ENCODE results near the gene PMM1.

GRCh38 chr22:41535244-41535643 lies 54.4 kb downstream of the PMM1 start:
- TF ChIP-seq CTCF (IDR thresholded peaks at IDR 0.05; ENCODE audit: insufficient read depth, low read length, poor library complexity, severe bottlenecking) (no peak), EZH2phosphoT487 (conservative IDR thresholded peaks at IDR 0.05; ENCODE audit: low read length) (no peak)

Measured in SU-DHL-6 (cell line).